SIG-M5 treated with dmso at 0.1 percent for 504 hours (cell line): ENCODE measurements around the gene FRMD4A.

Source experiments
- DNase-seq: peaks from one replicate; lab custom pipeline; 2025; ENCODE audit not compliant: unreplicated experiment; lab: John Stamatoyannopoulos, UW

FRMD4A gene

GRCh38 chr10:14330388-14331061 lies at the start of gene FRMD4A:
FRMD4A (minus strand) TSS chr10:14330924.
- DNase-seq, result no peak

GRCh38 chr10:14379556-14380280 lies 49.0 kb upstream of the FRMD4A start:
- DNase-seq, result no peak

GRCh38 chr10:14378387-14378960 lies 47.8 kb upstream of the FRMD4A start:
- DNase-seq, result no peak

GRCh38 chr10:14377591-14378175 lies 47.0 kb upstream of the FRMD4A start:
- no peak for DNase-seq

DNA sequence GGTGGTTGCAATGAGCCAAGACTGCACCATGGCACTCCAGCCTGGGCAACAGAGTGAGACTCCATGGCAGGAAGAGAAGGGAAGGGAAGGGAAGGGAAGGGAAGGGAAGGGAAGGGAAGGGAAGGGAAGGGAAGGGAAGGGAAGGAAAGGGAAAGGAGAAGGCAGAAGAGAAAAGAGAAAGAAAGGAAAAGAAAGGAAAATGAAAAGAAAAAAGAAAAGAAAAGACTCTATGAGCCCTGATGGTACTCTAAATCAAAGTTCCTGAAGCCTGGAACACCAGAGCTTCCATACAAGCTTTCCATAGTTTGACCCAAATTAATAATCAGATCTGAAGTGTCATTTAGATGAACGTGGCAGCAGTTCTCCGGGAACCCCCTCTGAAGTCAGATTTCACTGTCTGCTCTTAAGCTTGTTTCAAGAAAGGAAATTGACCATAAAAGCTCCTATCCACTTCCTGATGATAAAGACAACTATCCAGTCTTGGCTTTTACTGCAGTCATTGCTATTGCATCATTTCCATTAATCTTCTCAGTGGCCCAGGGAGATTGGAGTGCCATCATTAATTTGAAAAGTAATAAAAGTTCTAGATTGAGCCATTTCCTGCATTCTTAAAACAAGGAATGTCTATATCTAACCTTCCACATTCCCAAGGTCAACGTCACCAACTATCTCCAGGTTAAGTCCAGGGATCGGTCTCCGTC lies 44.2 kb upstream of the FRMD4A start:
- DNase-seq, result no peak

- no peak for DNase-seq
Measured at GRCh38 chr10:14372606-14373005, 41.9 kb upstream of the FRMD4A start.

DNA sequence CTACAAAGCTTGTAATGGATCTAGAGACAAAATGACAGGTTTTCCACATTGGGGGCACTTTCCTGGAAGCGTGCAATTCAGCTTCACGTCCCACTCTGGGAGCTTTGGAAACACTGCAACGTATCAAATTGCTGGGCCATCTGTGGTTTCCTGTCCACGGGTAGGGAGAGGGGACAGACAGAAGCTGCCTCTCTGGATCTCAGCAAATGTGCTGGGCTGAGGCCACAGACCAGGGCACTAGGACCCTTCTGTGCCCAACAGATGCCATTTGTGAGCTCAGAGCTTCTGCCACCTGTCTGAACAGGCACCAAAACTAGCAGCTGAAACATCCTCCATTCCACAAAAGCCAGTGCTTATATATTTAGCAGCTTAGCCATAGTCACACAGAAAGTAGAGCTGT lies 40.9 kb upstream of the FRMD4A start:
- DNase-seq, result no peak

DNA sequence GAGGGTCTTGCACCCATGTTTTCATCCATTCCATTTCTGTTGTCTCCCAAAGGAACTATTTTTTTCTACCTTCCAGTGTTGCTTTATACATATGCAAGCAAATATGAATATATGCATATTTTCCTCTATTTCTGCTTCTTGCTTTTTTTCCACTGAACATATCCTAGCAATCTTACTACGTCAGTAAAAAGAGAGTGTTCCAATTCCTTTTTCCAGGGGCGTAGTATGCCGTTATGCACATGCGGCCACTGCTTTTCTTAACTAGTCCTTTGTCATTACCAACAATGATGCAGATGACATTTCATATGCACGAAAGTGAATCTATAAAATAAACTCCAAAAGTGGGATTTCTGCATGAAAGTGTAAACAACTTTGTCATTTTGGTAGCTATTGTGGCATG lies 40.2 kb upstream of the FRMD4A start:
- DNase-seq, result no peak

- no peak for DNase-seq
Measured at GRCh38 chr10:14369906-14370305, 39.2 kb upstream of the FRMD4A start.

DNA sequence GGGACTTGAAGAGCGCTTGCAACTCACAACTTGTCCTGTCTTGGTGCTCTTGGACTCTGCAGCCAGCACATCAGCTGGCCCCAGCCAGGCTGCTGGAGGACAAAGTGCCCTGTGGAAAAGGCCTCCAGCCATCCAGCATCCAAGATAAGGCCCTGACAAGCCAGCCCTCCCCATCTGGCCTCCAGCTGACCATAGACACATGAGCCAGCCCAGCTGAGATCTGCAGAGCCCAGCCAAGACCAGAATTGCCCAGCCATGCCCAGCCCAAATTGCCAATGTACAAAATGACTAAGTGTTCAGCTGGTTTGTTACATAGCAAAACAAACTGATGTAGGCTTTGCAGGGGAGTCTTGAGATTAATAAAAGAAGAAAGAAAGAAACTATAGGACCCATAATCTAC lies 36.0 kb upstream of the FRMD4A start:
- DNase-seq, result no peak

DNA sequence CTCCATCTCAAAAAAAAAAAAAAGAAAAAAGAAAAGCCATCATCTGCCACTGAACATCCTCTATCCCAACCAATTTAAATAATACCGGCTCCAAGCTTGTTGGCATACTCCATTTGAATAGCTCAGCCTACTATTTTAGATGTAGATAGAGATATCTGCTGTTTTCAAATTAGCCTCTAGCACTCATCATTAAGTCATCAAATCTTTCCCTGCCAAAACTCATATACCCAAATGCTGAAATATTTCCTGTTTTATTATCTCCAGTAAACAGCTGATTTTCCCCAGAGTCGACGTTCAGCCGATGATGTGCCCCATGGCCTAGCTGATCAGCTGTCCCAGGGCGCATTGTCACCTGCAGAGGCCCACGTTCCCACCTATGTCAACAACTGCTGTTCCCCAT lies 34.5 kb upstream of the FRMD4A start:
- DNase-seq, result no peak

DNA sequence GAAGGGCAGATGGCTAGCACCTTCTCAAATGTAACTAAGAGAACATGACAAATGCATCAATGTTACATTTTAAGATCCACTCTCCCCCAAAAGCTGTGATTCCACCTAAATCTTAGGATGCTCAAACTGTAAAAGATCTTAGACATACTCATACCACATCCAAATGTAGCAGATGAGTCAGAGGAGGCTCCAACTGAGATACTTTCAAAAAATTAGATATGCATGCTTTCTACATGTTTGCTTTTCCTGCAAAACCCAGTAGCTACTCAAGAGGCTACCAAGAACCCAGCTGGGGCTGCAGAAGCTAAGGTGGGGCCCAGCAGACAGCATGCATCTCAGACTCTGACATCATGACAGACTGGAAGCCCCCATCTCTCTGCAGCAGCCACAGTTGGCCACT lies 31.4 kb upstream of the FRMD4A start:
- no peak for DNase-seq

- no peak for DNase-seq
Measured at GRCh38 chr10:14360961-14361360, 30.2 kb upstream of the FRMD4A start.

DNA sequence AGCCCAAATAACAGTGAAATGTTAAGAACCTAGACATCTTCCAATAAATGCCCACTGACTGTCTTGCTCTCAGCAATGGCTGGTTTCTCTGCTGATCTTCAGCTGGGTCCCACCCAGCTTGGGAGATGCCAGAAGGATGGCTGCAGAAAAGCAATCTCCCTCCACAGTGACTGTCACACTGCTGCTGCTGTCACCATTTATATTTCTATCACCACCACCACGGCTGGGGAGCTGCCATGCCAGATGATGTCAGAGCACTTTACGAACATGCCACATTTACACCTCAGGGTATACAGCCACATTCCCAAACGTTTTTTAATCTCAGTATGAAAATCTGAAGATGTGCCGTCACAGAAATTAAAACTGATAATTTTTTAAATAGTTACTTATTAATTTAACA lies 29.8 kb upstream of the FRMD4A start:
- DNase-seq, result no peak

GRCh38 chr10:14358886-14359573 lies 28.3 kb upstream of the FRMD4A start:
- no peak for DNase-seq

DNA sequence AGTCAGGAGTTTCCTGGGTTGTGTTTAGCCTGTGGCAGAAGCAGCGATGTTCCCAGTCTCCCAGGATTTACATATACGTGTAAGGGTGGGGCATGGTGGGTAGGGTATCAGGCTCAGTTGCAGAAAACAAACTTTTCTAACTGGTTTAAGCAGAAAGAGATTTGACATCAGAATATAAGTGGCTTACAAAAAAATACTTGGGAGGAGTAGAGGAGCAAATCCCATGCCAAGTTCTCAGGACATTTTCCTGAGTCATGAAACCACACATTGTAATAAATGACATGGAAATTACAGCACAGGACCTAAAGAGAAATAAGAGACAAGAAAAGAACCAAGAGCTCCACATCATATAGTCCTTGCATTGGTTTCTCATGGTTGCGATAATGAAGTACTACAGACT lies 26.2 kb upstream of the FRMD4A start:
- no peak for DNase-seq

DNA sequence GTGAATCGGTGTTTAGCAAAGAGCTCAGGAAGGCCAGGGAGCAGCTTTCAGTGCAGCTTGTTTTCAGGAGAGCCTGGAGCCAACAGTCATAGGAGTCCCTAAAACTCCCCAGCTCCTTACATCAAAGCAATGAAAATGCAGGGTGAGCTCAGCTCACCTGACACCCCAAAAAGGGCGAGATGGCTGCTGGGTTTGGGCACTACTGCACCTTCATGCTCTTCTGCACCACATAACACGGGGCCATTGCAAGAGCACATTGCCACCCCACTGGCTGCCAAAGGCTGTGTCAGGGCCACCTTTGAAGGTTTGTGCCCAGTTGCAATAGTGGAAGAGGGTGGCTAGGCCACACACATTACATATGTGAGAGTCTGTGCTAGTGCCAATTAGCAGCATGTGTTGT lies 25.0 kb upstream of the FRMD4A start:
- no peak for DNase-seq

GRCh38 chr10:14353291-14353913 lies 22.7 kb upstream of the FRMD4A start:
- DNase-seq, result no peak

GRCh38 chr10:14350006-14350405 lies 19.3 kb upstream of the FRMD4A start:
- DNase-seq, result no peak

- no peak for DNase-seq
Measured at GRCh38 chr10:14349081-14349480, 18.4 kb upstream of the FRMD4A start.
